Omental fat pad (tissue), 4 donors: ENCODE data around the gene PLCB1. TPM values are rescaled to one million over a fixed set of nuclear protein-coding genes. Genes with fewer than 3 reads are reported as not detected.

Experiments
- ATAC-seq: fragments of 150-250 bp; one replicate; pipeline ENCODE4 v1.9.1; 2016; ENCODE audit warnings: mild to moderate bottlenecking, moderate library complexity; ENCODE audit not compliant: low FRiP score
- DNase-seq: peaks from one replicate; pipeline ENCODE4 v3.0.0-alpha.2; 2019; ENCODE audit warnings: low spot score
- total RNA-seq, 4 donors: library from RNA; depleted of rRNA; stranded (reverse); fragments of >200 nt; gene quantifications; one replicate each; pipeline ENCODE4 v1.1.0, GENCODE V29; 2016
- TF ChIP-seq, protein P1 (sequence below), 3 donors: fragments of 450-650 bp; IDR thresholded peaks; one replicate each; pipeline ENCODE4 v1.5.1; 2016 to 2017; ENCODE audit warnings: antibody characterized with exemption in 3 of 3, mild to moderate bottlenecking in 3 of 3, moderate library complexity in 2 of 3

The PLCB1 gene
- total RNA-seq, 4 donors from 2014 or later = 22.4 to 60.5 (median 36.4) TPM

GRCh38 chr20:8398263-8399051, 266.4 kb downstream of the PLCB1 start:
- no peak for ATAC-seq

GRCh38 chr20:8399947-8400346, 267.9 kb downstream of the PLCB1 start:
- ATAC-seq = no peak
- no peak for DNase-seq
- TF ChIP-seq, protein P1, sequence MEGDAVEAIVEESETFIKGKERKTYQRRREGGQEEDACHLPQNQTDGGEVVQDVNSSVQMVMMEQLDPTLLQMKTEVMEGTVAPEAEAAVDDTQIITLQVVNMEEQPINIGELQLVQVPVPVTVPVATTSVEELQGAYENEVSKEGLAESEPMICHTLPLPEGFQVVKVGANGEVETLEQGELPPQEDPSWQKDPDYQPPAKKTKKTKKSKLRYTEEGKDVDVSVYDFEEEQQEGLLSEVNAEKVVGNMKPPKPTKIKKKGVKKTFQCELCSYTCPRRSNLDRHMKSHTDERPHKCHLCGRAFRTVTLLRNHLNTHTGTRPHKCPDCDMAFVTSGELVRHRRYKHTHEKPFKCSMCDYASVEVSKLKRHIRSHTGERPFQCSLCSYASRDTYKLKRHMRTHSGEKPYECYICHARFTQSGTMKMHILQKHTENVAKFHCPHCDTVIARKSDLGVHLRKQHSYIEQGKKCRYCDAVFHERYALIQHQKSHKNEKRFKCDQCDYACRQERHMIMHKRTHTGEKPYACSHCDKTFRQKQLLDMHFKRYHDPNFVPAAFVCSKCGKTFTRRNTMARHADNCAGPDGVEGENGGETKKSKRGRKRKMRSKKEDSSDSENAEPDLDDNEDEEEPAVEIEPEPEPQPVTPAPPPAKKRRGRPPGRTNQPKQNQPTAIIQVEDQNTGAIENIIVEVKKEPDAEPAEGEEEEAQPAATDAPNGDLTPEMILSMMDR (IDR thresholded peaks at IDR 0.05) = no peak

More at GRCh38 chr20:8398263-8399051, 266.4 kb downstream of the PLCB1 start:
- DNase-seq = no peak
- TF ChIP-seq, protein P1 (IDR thresholded peaks at IDR 0.05) = no peak

GRCh38 chr20:8400486-8400885, 268.4 kb downstream of the PLCB1 start:
- DNase-seq (no peak), ATAC-seq (no peak)
- TF ChIP-seq, protein P1 (IDR thresholded peaks at IDR 0.05) = no peak

- ATAC-seq (no peak), DNase-seq (no peak)
- TF ChIP-seq, protein P1 (IDR thresholded peaks at IDR 0.05) = no peak
These were observed 269.5 kb downstream of the PLCB1 start for GRCh38 chr20:8401556-8401955.

GRCh38 chr20:8402798-8403197, 270.7 kb downstream of the PLCB1 start:
- TF ChIP-seq, protein P1 (IDR thresholded peaks at IDR 0.05) = no peak
- ATAC-seq (no peak), DNase-seq (no peak)

DNA sequence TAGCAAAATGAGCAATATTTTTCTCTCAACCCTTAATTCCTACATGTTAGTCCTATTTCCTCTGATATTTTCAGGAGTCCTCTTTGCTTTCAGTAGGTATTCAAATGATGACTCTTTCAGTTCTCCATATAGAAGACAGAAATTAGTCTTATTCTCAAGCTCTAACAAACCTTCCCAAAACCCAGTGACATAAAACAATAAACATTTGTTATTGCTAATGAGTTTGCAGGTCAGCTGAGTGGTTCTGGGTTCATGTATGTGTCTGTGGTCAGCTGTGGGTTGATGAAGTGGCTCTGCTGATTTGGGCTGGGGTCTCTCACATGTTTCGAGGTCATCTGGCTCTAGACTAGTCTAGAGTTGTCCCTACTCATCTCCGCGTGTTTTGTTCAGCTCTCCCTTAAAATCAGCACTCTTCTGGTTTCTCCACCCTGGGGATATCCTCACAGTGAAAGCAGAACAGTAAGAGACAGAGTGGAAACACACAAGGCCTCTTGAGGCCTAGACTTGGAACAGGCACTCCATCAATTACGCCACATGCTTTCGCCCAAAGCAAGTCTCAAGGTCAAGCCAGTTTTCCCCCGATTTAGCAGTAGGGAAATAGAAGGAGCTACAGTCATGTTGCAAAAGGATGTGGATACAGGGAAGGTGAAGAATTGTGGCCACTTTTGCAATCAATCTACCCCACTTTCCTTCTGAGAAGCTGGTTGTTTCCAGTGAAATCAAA, 273.0 kb downstream of the PLCB1 start:
- DNase-seq = no peak
- ATAC-seq = no peak
- TF ChIP-seq, protein P1 (IDR thresholded peaks at IDR 0.05) = no peak
